Activated naive CD8-positive, alpha-beta T cell treated with anti-CD3 and anti-CD28 coated beads, Interleukin-2, amount 50 U/mL, for 24 hours (primary cell): ENCODE data around the gene COLQ.
"Not testable (repeated sequence)": the region's sequence is repeated elsewhere in the genome, so short reads cannot be mapped to it uniquely, and the experiment has no call there.

Source experiments
- ATAC-seq: fragments of 150-1000 bp; cut with Tn5 transposase; one replicate; pipeline ENCODE4 v1.10.0; 2021
- DNase-seq: peaks from one replicate; pipeline ENCODE4 v3.0.0; 2021
- H3K27ac Mint-ChIP-seq: one replicate; pipeline ENCODE4 v1.8.0; 2021; ENCODE audit warnings: mild to moderate bottlenecking, mixed read lengths
- H3K27me3 Mint-ChIP-seq: one replicate; pipeline ENCODE4 v1.8.0; 2021; ENCODE audit warnings: mixed read lengths
- H3K36me3 Mint-ChIP-seq: one replicate; pipeline ENCODE4 v1.8.0; 2021; ENCODE audit warnings: low read depth, mixed read lengths
- H3K4me1 Mint-ChIP-seq: one replicate; pipeline ENCODE4 v1.8.0; 2021; ENCODE audit warnings: mixed read lengths
- H3K4me3 Mint-ChIP-seq: one replicate; pipeline ENCODE4 v1.8.0; 2021; ENCODE audit warnings: mild to moderate bottlenecking, moderate library complexity, mixed read lengths
- H3K9me3 Mint-ChIP-seq: one replicate; pipeline ENCODE4 v1.8.0; 2021; ENCODE audit warnings: mixed read lengths

COLQ gene

GRCh38 chr3:15427182-15427880, 94.2 kb downstream of the COLQ start, which contains the start of the genes EAF1 and METTL6:
TSS of gene EAF1 (plus strand) at chr3:15427598. CDS start at chr3:15427780, 182 bp downstream.
TSS of gene METTL6 (minus strand) at chr3:15427544. CDS start at chr3:15426511, 1,033 bp downstream.
- Mint-ChIP-seq H3K36me3 (peaks cover 34% of the 10 kb centered on the region), H3K27ac (peak within 1 kb of the TSS; percentile 98)

GRCh38 chr3:15426579-15427118, 94.9 kb downstream of the COLQ start:
- Mint-ChIP-seq H3K36me3 (peaks cover 27% of the 10 kb centered on the region), H3K4me3 (peak overlapping the region; percentile 88), H3K27me3 (no peaks in the 10 kb centered on the region), H3K27ac (peak overlapping the region; percentile 98), H3K4me1 (peaks cover 46% of the 10 kb centered on the region), H3K9me3 (no peaks in the 10 kb centered on the region)
- ATAC-seq (no peak), DNase-seq (no peak)

More at GRCh38 chr3:15427182-15427880, 94.2 kb downstream of the COLQ start, which contains the start of the genes EAF1 and METTL6:
- peak; percentile 90 for ATAC-seq
- DNase-seq, result peak; percentile 89
- Mint-ChIP-seq H3K4me3 (peak within 1 kb of the TSS; percentile 88), H3K27me3 (no peaks in the 10 kb centered on the region), H3K9me3 (no peaks in the 10 kb centered on the region), H3K4me1 (peaks cover 46% of the 10 kb centered on the region)

GRCh38 chr3:15420871-15421270, 100.6 kb downstream of the COLQ start:
- DNase-seq (no peak), ATAC-seq (no peak)
- H3K27me3 Mint-ChIP-seq, result no peaks in the 10 kb centered on the region
- H3K4me3 Mint-ChIP-seq, result no peak overlapping the region
- H3K9me3 Mint-ChIP-seq, result no peaks in the 10 kb centered on the region
- H3K4me1 Mint-ChIP-seq, result peaks cover 14% of the 10 kb centered on the region
- peaks cover 18% of the 10 kb centered on the region for H3K36me3 Mint-ChIP-seq
- H3K27ac Mint-ChIP-seq, result no peak overlapping the region

GRCh38 chr3:15410966-15411365, 110.5 kb downstream of the COLQ start:
- not testable (repeated sequence) for H3K9me3 Mint-ChIP-seq, H3K27ac Mint-ChIP-seq, H3K4me1 Mint-ChIP-seq, H3K4me3 Mint-ChIP-seq, DNase-seq, H3K27me3 Mint-ChIP-seq, ATAC-seq
- peaks cover 33% of the 10 kb centered on the region for H3K36me3 Mint-ChIP-seq

GRCh38 chr3:15409774-15410173, 111.7 kb downstream of the COLQ start:
- Mint-ChIP-seq H3K4me1 (peaks cover 1% of the 10 kb centered on the region), H3K4me3 (no peak overlapping the region), H3K9me3 (no peaks in the 10 kb centered on the region), H3K36me3 (peaks cover 23% of the 10 kb centered on the region), H3K27ac (no peak overlapping the region), H3K27me3 (no peaks in the 10 kb centered on the region)
- ATAC-seq (no peak), DNase-seq (no peak)

GRCh38 chr3:15409239-15409638, 112.3 kb downstream of the COLQ start:
- Mint-ChIP-seq H3K4me1 (peaks cover 1% of the 10 kb centered on the region), H3K27ac (no peak overlapping the region)
- ATAC-seq, result no peak

GRCh38 chr3:15405448-15406050, 116.0 kb downstream of the COLQ start:
- peak; percentile 72 for ATAC-seq
- Mint-ChIP-seq H3K4me3 (no peak overlapping the region), H3K27ac (no peak overlapping the region), H3K9me3 (no peaks in the 10 kb centered on the region), H3K27me3 (no peaks in the 10 kb centered on the region), H3K36me3 (peaks cover 2% of the 10 kb centered on the region), H3K4me1 (peaks cover 11% of the 10 kb centered on the region)
- no peak for DNase-seq

More at GRCh38 chr3:15409239-15409638, 112.3 kb downstream of the COLQ start:
- no peak overlapping the region for H3K4me3 Mint-ChIP-seq
- no peaks in the 10 kb centered on the region for H3K9me3 Mint-ChIP-seq
- H3K36me3 Mint-ChIP-seq, result peaks cover 19% of the 10 kb centered on the region
- no peaks in the 10 kb centered on the region for H3K27me3 Mint-ChIP-seq
- no peak for DNase-seq

- Mint-ChIP-seq H3K4me3 (no peak overlapping the region), H3K36me3 (no peaks in the 10 kb centered on the region), H3K4me1 (peaks cover 19% of the 10 kb centered on the region), H3K9me3 (no peaks in the 10 kb centered on the region), H3K27ac (no peak overlapping the region), H3K27me3 (no peaks in the 10 kb centered on the region)
- no peak for ATAC-seq
- no peak for DNase-seq
Observed at GRCh38 chr3:15404767-15405166, 116.7 kb downstream of the COLQ start.

GRCh38 chr3:15403965-15404364, 117.5 kb downstream of the COLQ start:
- DNase-seq (no peak), ATAC-seq (no peak)
- no peaks in the 10 kb centered on the region for H3K27me3 Mint-ChIP-seq
- H3K4me1 Mint-ChIP-seq, result peaks cover 25% of the 10 kb centered on the region
- no peak overlapping the region for H3K27ac Mint-ChIP-seq
- H3K4me3 Mint-ChIP-seq, result no peak overlapping the region
- H3K36me3 Mint-ChIP-seq, result no peaks in the 10 kb centered on the region
- no peaks in the 10 kb centered on the region for H3K9me3 Mint-ChIP-seq

GRCh38 chr3:15403495-15403894, 118.0 kb downstream of the COLQ start:
- no peak overlapping the region for H3K4me3 Mint-ChIP-seq
- ATAC-seq, result no peak
- H3K4me1 Mint-ChIP-seq, result peaks cover 25% of the 10 kb centered on the region
- DNase-seq, result no peak
- no peaks in the 10 kb centered on the region for H3K36me3 Mint-ChIP-seq
- H3K27me3 Mint-ChIP-seq, result no peaks in the 10 kb centered on the region
- H3K9me3 Mint-ChIP-seq, result no peaks in the 10 kb centered on the region
- no peak overlapping the region for H3K27ac Mint-ChIP-seq

- DNase-seq, result no peak
- no peak overlapping the region for H3K4me3 Mint-ChIP-seq
Observed at GRCh38 chr3:15401936-15402335, 119.6 kb downstream of the COLQ start.

More at GRCh38 chr3:15401936-15402335, 119.6 kb downstream of the COLQ start:
- Mint-ChIP-seq H3K36me3 (no peaks in the 10 kb centered on the region), H3K9me3 (no peaks in the 10 kb centered on the region), H3K27me3 (no peaks in the 10 kb centered on the region), H3K4me1 (peaks cover 30% of the 10 kb centered on the region), H3K27ac (no peak overlapping the region)
- ATAC-seq, result no peak
